Karpas-422 (cell line): ENCODE data around the gene PTPRCAP. TPM values are rescaled to one million over a fixed set of nuclear protein-coding genes. Genes with fewer than 3 reads are reported as not detected.
"Not testable (repeated sequence)": the region's sequence is repeated elsewhere in the genome, so short reads cannot be mapped to it uniquely, and the experiment has no call there.

Experiments
- DNase-seq: peaks from one replicate; pipeline ENCODE4 v3.0.0-alpha.2; 2015
- H2AFZ ChIP-seq: fragments of 200-600 bp; sonication (generic); 2 replicates; pipeline ENCODE4 v1.6.1; 2014; ENCODE audit warnings: antibody characterized with exemption, low read length, mixed read lengths
- H3K27ac ChIP-seq: fragments of 200-600 bp; sonication (generic); 2 replicates; pipeline ENCODE4 v1.5.1; 2014; ENCODE audit warnings: mild to moderate bottlenecking, low read length, moderate library complexity
- H3K27me3 ChIP-seq: fragments of 200-600 bp; sonication (generic); 2 replicates; pipeline ENCODE4 v1.6.1; 2014; ENCODE audit warnings: low read length, mixed read lengths
- H3K36me3 ChIP-seq: fragments of 200-600 bp; sonication (generic); 2 replicates; pipeline ENCODE4 v1.6.1; 2014; ENCODE audit warnings: low read length, mixed read lengths; ENCODE audit not compliant: insufficient read depth
- H3K4me1 ChIP-seq: fragments of 200-600 bp; sonication (generic); 2 replicates; pipeline ENCODE4 v1.6.1; 2014; ENCODE audit warnings: mild to moderate bottlenecking, low read length, mixed read lengths
- H3K4me2 ChIP-seq: fragments of 200-600 bp; sonication (generic); 2 replicates; pipeline ENCODE4 v1.6.1; 2014; ENCODE audit warnings: low read length, low read depth, mild to moderate bottlenecking; ENCODE audit not compliant: poor library complexity, severe bottlenecking
- H3K4me3 ChIP-seq: fragments of 200-600 bp; sonication (generic); 2 replicates; pipeline ENCODE4 v1.5.1; 2014; ENCODE audit warnings: mild to moderate bottlenecking, antibody characterized with exemption, low read length, mixed read lengths
- H3K79me2 ChIP-seq: fragments of 200-600 bp; sonication (generic); 2 replicates; pipeline ENCODE4 v1.6.1; 2014; ENCODE audit warnings: mild to moderate bottlenecking, low read length, mixed read lengths
- H3K9ac ChIP-seq: fragments of 200-600 bp; sonication (generic); 2 replicates; pipeline ENCODE4 v1.6.0; 2014; ENCODE audit warnings: low read length
- H3K9me2 ChIP-seq: fragments of 200-600 bp; sonication (generic), shearing (Covaris generic); replicated peaks from 2 replicates; pipeline ENCODE4 v1.6.0; 2014; ENCODE audit warnings: mild to moderate bottlenecking, low read length, moderate library complexity; ENCODE audit not compliant: insufficient read depth
- H3K9me3 ChIP-seq: fragments of 300-700, 200-600 bp; sonication (generic); 2 replicates; pipeline ENCODE4 v1.6.1; 2014; ENCODE audit warnings: low read length, mixed read lengths
- H4K20me1 ChIP-seq: fragments of 200-600 bp; sonication (generic); 2 replicates; pipeline ENCODE4 v1.6.1; 2014; ENCODE audit warnings: mild to moderate bottlenecking, antibody characterized with exemption, low read length, low read depth; ENCODE audit not compliant: insufficient read depth
- total RNA-seq: library from RNA; depleted of rRNA; stranded (reverse); fragments of >200 nt; shearing (Covaris generic); gene quantifications from 2 replicates; pipeline ENCODE4 v1.2.3, GENCODE V29; 2014; ENCODE audit warnings: low replicate concordance

The PTPRCAP gene
- total RNA-seq, 1 experiment from 2014 or later: 161 TPM

DNA sequence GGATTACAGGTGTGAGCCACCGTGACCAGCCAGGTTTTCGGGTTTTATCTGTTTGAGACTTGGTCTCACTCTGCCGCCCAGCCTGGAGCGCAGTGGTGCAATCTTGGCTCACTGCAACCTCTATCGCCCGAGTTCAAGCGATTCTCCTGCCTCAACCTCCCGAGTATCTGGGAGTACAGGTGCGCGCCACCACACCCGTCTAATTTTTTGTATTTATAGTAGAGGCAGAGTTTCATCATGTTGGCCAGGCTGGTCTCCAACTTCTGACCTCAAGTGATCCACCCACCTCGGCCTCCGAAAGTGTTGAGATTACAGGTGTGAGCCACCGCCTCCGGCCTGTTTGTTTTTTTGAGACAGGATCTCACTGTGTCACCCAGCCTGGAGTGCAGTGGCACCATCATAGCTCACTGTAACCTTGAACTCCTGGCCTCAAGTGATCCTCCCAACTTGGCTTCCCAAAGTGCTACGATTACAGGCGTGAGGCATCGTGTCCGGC, 10.1 kb downstream of the PTPRCAP start:
- Histone ChIP-seq H3K79me2 (peaks cover 16% of the 10 kb centered on the region), H3K4me2 (peak overlapping the region; percentile 93), H3K9ac (peak overlapping the region; percentile 88), H2AFZ (peak overlapping the region; percentile 95; the same call in 1 of the 2 replicates), H3K27ac (peak overlapping the region; percentile 68), H3K4me1 (peaks cover 19% of the 10 kb centered on the region), H3K4me3 (peak overlapping the region; percentile 87)
- not testable (repeated sequence) for H4K20me1 ChIP-seq, H3K9me3 ChIP-seq, DNase-seq, H3K27me3 ChIP-seq, H3K36me3 ChIP-seq, H3K9me2 ChIP-seq

- no peaks in the 10 kb centered on the region; the same call in 1 of the 2 replicates for H3K27me3 ChIP-seq
- no peak overlapping the region for H3K27ac ChIP-seq
- no peak overlapping the region for H2AFZ ChIP-seq
- no peaks in the 10 kb centered on the region for H4K20me1 ChIP-seq
- no peak for DNase-seq
- H3K9me3 ChIP-seq: no peaks in the 10 kb centered on the region
- H3K9ac ChIP-seq: no peak overlapping the region
- H3K9me2 ChIP-seq: no peaks in the 10 kb centered on the region
- no peaks in the 10 kb centered on the region for H3K36me3 ChIP-seq
- peaks cover 27% of the 10 kb centered on the region for H3K4me1 ChIP-seq
- no peak overlapping the region for H3K4me2 ChIP-seq
- H3K79me2 ChIP-seq: peaks cover 6% of the 10 kb centered on the region
- no peak overlapping the region for H3K4me3 ChIP-seq
Observed at GRCh38 chr11:67423891-67424613, 13.4 kb downstream of the PTPRCAP start.

GRCh38 chr11:67423466-67423865, 14.0 kb downstream of the PTPRCAP start:
- H3K79me2 ChIP-seq: peaks cover under 1% of the 10 kb centered on the region
- H3K27me3 ChIP-seq: no peaks in the 10 kb centered on the region; the same call in 1 of the 2 replicates
- H3K9me2 ChIP-seq: no peaks in the 10 kb centered on the region
- H4K20me1 ChIP-seq: no peaks in the 10 kb centered on the region
- no peak overlapping the region for H3K27ac ChIP-seq
- H2AFZ ChIP-seq: no peak overlapping the region
- no peak overlapping the region for H3K4me3 ChIP-seq
- H3K36me3 ChIP-seq: no peaks in the 10 kb centered on the region
- no peaks in the 10 kb centered on the region for H3K9me3 ChIP-seq
- no peak overlapping the region for H3K9ac ChIP-seq
- H3K4me1 ChIP-seq: peaks cover 33% of the 10 kb centered on the region
- no peak for DNase-seq
- H3K4me2 ChIP-seq: no peak overlapping the region

DNA sequence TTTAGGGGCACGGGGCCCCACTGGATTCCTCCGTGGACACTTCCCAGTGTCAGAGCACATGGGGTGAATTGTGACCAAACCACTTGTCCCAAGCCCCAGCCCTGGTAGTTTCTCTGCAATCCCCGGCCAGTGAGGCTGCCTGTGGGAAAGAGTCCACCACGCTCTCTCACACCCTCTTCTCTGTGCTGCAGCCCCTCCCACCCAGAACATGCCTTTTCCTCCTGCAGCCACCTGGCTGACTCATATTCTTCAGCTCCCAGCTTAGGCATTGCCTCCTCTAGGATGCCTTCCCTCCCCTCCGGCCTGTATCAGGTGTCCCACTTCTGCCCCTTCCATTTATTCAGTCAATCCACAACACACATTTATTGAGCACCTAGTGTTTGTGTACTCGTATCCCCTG, 14.6 kb downstream of the PTPRCAP start:
- H3K27me3 ChIP-seq: no peaks in the 10 kb centered on the region; the same call in 1 of the 2 replicates
- no peaks in the 10 kb centered on the region for H3K9me3 ChIP-seq
- no peaks in the 10 kb centered on the region for H3K79me2 ChIP-seq
- H3K9me2 ChIP-seq: no peaks in the 10 kb centered on the region
- H3K27ac ChIP-seq: no peak overlapping the region
- no peak overlapping the region for H2AFZ ChIP-seq
- no peak overlapping the region for H3K4me2 ChIP-seq
- H3K36me3 ChIP-seq: no peaks in the 10 kb centered on the region
- no peak for DNase-seq
- H3K4me3 ChIP-seq: no peak overlapping the region
- peaks cover 35% of the 10 kb centered on the region for H3K4me1 ChIP-seq
- no peak overlapping the region for H3K9ac ChIP-seq
- no peaks in the 10 kb centered on the region for H4K20me1 ChIP-seq

DNA sequence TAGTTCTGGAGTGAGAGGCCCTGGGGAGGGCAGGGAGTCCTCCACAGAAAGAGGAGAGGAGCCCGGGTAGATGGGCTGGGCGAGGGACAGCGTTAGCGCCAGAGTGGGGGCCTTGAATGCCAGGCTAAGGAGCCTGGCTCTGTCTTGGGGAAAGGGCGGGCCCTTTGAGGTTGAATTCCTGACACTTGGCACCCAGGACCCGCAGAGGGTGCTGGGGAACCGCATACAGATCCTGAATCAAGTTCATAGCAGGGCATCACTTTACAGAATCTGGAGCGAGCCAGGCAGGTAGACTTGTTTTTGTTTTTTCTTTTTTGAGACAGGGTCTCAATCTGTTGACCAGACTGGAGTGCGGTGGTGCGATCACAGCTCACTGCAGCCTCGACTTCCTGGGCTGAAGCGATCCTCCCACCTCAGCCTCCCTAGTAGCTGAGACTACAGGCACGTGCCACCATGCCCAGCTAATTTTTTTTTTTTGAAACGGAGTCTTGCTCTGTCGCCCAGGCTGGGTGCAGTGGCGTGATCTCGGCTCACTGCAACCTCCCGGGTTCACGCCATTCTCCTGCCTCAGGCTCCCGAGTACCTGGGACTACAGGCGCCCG, 16.0 kb downstream of the PTPRCAP start:
- Histone ChIP-seq H3K9me3 (no peaks in the 10 kb centered on the region), H2AFZ (no peak overlapping the region), H3K4me1 (peaks cover 38% of the 10 kb centered on the region), H4K20me1 (no peaks in the 10 kb centered on the region), H3K4me2 (peak overlapping the region; percentile 78), H3K79me2 (no peaks in the 10 kb centered on the region), H3K27me3 (no peaks in the 10 kb centered on the region; the same call in 1 of the 2 replicates), H3K27ac (no peak overlapping the region), H3K9ac (no peak overlapping the region), H3K9me2 (no peaks in the 10 kb centered on the region), H3K36me3 (no peaks in the 10 kb centered on the region), H3K4me3 (no peak overlapping the region)
- DNase-seq: no peak

DNA sequence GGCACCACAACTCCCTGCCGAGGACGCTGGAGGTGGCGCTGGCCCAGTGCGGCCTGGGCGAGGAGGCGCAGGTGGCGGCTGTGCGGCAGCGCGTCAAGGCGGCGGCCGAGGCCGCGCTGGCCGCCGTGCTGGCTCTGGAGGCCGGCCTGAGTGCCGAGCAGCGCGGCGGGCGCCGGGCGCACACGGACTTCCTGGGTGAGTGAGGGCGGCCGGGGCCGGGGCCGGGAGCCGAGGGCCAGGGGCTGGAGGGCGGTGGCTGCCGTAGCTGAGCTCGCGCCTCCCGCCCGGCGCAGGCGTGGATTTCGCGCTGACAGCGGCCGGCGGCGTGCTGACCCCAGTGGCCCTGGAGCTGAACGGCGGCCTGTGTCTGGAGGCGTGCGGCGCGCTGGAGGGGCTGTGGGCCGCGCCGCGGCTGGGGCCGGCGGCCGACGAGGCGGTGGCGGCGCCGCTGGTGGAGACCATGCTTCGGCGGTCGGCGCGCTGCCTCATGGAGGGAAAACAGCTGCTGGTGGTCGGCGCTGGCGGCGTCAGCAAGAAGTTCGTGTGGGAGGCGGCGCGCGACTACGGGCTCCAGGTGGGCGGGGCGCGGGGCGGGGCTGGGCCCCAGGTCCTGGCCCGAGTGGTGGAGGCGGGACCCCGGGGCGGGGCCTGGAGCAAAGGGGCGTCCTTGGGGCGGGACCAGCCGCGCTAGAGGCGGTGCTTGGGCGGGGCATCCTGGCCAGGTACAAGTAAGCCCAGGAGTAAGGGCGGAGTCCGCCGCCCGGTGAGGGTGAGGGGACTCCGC, 16.6 kb downstream of the PTPRCAP start:
- Histone ChIP-seq H3K9me3 (no peaks in the 10 kb centered on the region), H3K27ac (no peak overlapping the region), H3K27me3 (no peaks in the 10 kb centered on the region; the same call in 1 of the 2 replicates), H3K4me3 (peak overlapping the region; percentile 65), H3K9me2 (no peaks in the 10 kb centered on the region), H3K4me1 (peaks cover 40% of the 10 kb centered on the region), H2AFZ (no peak overlapping the region), H3K36me3 (no peaks in the 10 kb centered on the region), H3K79me2 (no peaks in the 10 kb centered on the region), H4K20me1 (no peaks in the 10 kb centered on the region), H3K9ac (peak overlapping the region; percentile 75), H3K4me2 (peak overlapping the region; percentile 78)
- peak; percentile 98 for DNase-seq

GRCh38 chr11:67420147-67420645, 17.3 kb downstream of the PTPRCAP start:
- H3K27me3 ChIP-seq: no peaks in the 10 kb centered on the region; the same call in 1 of the 2 replicates
- H3K4me2 ChIP-seq: peak overlapping the region; percentile 78
- no peaks in the 10 kb centered on the region for H4K20me1 ChIP-seq
- H3K27ac ChIP-seq: no peak overlapping the region
- no peaks in the 10 kb centered on the region for H3K79me2 ChIP-seq
- no peaks in the 10 kb centered on the region for H3K36me3 ChIP-seq
- H3K9ac ChIP-seq: peak overlapping the region; percentile 75
- no peak overlapping the region for H2AFZ ChIP-seq
- H3K4me1 ChIP-seq: peaks cover 40% of the 10 kb centered on the region
- peak overlapping the region; percentile 65 for H3K4me3 ChIP-seq
- H3K9me2 ChIP-seq: no peaks in the 10 kb centered on the region
- no peaks in the 10 kb centered on the region for H3K9me3 ChIP-seq
- DNase-seq: no peak
